Posterior cingulate gyrus (tissue), 11 donors: ENCODE measurements around the gene LAMB3.

ENCODE experiments used
- DNase-seq, 10 donors: peaks; one replicate each; pipeline versions ENCODE4 v3.0.0 to v3.0.0-alpha.2; 2020 to 2021; ENCODE audit warnings: mixed read lengths in 3 of 10
- intact Hi-C: fragments of 100-400 bp; cut with DNase I; formaldehyde crosslinking; loops from one replicate; pipeline ENCODE4 v1.15.1; 2023

LAMB3 gene

DNA sequence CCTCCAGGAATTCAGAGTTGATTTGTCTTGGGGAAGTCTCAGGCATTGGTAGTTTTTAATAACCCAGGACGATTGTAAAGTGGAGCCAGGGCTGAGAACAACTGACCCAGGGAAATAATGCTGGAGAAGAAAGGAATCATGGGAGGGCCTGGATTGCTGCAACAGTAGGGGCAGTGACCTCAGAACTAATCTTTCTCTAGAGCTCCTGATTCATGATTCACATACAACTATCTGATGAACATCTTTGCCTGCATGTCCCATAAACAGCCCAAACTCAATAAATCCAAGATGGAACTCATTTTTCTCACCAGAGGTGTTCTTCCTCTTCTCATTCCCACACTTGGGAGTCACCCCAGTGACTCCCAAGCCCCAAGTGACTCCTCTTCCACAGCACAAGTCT, 14.9 kb upstream of the LAMB3 start:
- intact Hi-C loops = no loop called here
- DNase-seq = no peak

- DNase-seq = no peak
- intact Hi-C loops = no loop called here
These were observed 10.7 kb upstream of the LAMB3 start for GRCh38 chr1:209662879-209663327.

DNA sequence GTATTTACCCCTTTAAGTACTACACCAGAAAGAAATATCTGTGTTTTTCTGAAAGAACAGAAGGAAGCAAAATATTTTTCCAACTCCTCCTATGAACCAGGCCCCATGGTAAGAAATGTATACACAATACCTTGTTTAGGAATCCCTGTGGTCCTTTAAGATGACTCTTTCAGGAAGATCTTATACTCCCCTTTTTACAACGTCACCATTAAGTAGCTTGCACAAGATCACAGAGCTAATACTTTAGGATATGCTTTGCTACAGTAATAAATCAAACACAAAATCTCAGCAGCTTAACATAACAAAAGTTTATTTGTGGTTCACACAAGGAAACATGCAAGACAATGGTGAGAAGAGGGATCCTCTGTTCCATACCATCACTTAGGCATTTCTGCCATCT, 8.8 kb upstream of the LAMB3 start:
- intact Hi-C loops = no loop called here
- DNase-seq = no peak

- DNase-seq = no peak
- intact Hi-C loops = no loop called here
These were observed 7.7 kb upstream of the LAMB3 start for GRCh38 chr1:209659909-209660308.

DNA sequence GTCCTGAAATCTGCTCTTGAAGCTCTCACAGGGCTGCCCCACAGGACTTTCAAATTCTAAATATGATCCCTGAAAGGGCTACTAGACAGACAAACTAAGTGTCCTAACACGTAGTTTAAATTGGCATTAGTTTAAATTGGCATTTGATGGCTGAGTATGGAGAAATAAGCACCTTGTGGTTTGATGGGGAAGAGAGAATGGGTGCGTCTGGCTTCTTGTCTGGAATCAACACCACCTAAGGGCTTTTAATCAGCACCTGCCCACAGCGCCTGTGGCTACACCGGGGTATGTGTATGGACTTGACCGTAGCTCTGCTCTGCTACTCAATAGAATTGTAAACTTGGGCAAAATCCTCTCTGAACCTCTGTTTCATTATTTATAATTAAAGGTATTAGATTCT, 5.7 kb upstream of the LAMB3 start:
- intact Hi-C loops = no loop called here
- DNase-seq = no peak

DNA sequence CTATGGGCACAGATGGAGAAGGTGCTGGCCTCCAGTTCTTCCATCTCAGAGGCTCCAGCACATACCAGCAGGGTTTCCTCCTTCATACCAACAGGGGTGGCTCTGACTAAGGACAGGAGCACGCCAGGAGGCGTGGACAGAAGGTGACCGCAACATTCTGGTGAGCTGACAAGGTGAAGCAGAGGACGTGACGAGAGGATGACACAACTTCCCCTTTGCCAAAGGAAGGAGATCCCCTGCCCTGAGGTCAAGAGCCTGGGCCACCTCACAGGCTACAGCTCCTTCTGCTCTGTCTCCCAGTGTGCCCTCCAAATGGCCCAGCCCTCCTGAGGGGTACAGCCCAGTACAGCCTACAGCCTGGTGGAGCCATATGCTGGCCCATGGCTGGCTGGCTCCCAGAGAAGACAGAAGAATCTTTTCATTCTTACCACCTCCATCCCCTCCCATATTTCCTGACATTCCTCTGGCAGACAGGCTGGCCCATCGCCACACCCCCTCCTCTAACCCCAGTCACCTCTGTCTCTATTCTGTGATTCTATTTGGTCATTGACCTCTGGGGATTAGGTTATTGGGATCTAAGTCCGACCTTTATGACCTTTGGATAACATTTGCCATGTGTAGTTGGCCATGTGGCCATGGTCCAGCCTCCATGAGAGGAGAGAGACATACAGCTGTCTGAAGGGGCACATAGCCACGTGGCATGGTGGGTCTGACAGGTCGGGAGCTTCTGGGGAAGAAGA, 5.1 kb upstream of the LAMB3 start:
- DNase-seq = no peak
- intact Hi-C loops = no loop called here

GRCh38 chr1:209655411-209656231, 3.4 kb upstream of the LAMB3 start:
- intact Hi-C loops = no loop called here
- no peak for DNase-seq

- intact Hi-C loops = no loop called here
- no peak for DNase-seq
These were observed 1.7 kb upstream of the LAMB3 start for GRCh38 chr1:209653915-209654351.

GRCh38 chr1:209652873-209653401, 712 bp upstream of the LAMB3 start:
- DNase-seq = peak; percentile 68 to 96 (median 88)
- intact Hi-C loops = no loop called here

- DNase-seq = no peak
- intact Hi-C loops = no loop called here
These were observed 1.1 kb downstream of the LAMB3 start for GRCh38 chr1:209651138-209651587.

GRCh38 chr1:209650454-209650853, 1.8 kb downstream of the LAMB3 start:
- no peak for DNase-seq
- intact Hi-C loops = no loop called here

GRCh38 chr1:209648931-209649776, 3.1 kb downstream of the LAMB3 start:
- intact Hi-C loops = no loop called here
- no peak for DNase-seq

GRCh38 chr1:209648346-209648745, 3.9 kb downstream of the LAMB3 start:
- intact Hi-C loops = no loop called here
- no peak for DNase-seq

DNA sequence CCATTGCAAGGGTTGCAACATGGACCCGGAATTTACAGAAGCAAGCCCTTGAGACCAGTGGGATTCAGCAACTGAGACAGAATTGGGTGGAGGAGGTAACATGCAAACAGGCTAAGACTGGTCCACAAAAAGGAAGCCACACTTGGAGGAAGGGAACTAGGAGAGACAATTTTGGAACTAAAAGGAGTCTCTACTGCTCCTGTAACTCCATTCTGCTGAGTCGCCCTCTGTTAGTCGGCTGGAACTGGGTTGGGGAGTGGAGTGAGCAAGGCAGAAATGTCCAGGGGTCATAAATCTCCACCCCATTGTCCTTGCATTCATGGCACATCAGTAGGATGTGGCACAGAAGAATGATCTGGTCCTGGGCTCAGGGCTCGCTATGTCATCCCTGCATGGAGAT, 5.1 kb downstream of the LAMB3 start:
- DNase-seq = peak in 1 of 10 donors; percentile 37
- intact Hi-C loops = no loop called here

- intact Hi-C loops = no loop called here
- peak in 1 of 10 donors; percentile 29 for DNase-seq
These were observed 5.7 kb downstream of the LAMB3 start for GRCh38 chr1:209646558-209646957.

DNA sequence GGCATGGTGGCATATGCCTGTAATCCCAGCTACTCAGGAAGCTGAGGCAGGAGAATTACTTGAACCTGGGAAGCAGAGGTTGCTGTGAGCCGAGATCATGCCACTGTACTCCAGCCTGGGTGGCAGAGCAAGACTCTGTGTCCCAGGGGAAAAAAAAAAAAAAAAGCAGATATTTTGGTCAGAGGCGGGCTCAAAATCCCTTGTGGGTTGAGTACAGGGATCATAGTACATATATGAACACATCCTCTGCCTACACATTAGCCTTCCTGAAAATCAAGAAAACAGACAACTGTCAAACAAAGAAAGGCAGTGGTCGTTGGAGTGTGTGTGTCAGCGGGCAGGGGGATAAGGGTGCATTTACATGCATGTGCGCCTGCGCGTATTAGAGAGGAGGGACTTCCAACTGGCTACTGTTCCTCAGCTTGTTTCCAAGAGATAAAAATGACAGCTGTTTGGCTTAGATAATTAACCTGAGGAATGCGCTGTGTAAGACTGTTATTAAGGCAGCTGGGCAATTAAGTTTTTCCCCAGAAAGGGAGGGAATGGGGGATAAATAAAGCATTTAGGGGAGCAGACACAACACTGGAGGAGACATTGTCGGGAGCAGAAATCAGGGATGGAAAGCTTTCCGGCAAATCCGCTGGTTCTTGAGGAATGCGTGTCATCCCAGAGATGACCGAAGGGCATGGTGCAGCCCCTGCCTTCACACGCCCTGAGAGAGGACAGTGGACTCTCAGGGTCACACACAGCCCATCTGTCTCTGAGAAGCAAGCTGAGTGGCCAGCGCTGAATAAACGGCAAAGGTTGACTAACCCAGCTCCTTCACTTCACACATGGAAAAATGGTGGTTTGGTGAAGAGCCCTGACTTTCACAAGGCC, 6.4 kb downstream of the LAMB3 start:
- DNase-seq = peak in 1 of 10 donors; percentile 10
- intact Hi-C loops = no loop called here

DNA sequence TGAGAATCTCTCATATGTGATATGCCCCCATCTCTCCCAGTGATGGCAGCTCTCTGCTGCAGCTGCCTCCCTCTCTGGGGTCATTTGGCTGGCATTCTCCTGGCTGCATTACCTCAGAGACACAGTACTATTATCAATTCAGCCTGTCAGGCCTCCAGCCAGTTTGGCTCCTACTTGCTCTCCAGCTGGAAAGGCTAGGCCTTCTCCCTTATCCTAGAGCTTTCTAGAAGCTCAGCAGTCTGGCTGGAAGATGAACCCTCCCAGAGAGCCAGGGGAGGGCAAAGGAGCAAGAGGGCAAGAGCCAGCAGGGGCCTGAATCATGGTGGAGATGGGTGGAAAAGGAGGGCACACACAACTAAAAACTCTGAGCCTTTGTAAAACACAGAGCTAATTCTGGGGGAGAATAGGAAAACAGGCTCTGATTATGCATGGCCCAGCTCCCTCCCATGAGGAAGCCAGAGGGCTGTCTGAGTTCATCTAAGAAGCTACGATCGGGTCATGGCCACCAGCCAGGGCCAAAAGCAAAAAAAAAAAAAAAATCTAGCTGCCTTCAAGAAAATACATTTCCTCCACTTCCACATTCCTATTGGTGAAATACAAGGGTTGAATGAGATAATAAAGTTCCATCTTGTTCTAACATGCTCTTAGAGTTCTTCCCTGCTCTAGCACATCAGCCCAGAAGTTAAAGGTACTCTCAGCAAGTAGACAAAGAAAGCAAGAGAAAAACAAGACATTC, 8.8 kb downstream of the LAMB3 start:
- intact Hi-C loops = loop anchor here (5.0 kb wide), 1 partner anchor 49 kb away; no protein-coding TSS in a partner anchor
- DNase-seq = peak in 9 of 10 donors; percentile 56 to 94 (median 67)

DNA sequence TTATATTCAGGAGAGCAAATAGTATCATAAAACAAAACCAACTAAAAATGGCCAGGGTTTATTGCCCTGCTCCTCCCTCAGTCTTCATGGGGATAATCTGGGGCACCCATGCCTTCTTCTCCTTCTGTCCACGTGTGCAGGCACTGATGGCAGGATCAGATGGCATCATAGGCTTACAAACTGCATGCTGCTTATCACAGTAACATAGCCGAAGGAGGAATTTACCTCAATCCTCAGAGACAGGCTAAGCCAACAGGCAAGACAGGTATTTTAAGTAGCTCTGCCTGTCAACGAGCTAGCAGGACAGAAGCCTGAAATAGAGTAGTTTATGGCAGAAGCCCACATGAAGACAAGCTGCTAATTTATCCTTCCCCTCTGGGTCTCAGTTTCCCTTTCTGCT, 9.4 kb downstream of the LAMB3 start:
- intact Hi-C loops = loop anchor here (5.0 kb wide), 1 partner anchor 49 kb away; no protein-coding TSS in a partner anchor
- DNase-seq = no peak

DNA sequence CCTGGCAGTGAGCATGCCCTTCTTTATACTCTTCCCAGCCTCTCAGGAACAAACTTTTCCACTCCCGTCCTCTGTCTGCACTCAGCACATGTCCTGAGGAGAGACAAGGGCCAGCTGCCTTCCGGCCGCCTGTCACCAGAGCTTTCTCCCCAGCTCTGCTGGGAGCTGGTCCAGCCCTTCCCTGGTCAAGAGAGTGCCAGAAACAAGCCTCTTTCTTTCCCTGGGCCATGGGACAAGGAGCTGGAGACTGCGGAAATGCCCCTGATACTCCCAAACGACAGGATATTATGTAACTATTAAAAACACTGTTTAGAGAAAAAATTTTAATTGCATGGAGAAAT, 10.4 kb downstream of the LAMB3 start:
- DNase-seq = peak; percentile 65 to 96 (median 73)
- intact Hi-C loops = loop anchor here (5.0 kb wide), 1 partner anchor 50 kb away; no protein-coding TSS in a partner anchor
